Measurements from ENCODE around the gene CCR6.

The CCR6 gene

DNA sequence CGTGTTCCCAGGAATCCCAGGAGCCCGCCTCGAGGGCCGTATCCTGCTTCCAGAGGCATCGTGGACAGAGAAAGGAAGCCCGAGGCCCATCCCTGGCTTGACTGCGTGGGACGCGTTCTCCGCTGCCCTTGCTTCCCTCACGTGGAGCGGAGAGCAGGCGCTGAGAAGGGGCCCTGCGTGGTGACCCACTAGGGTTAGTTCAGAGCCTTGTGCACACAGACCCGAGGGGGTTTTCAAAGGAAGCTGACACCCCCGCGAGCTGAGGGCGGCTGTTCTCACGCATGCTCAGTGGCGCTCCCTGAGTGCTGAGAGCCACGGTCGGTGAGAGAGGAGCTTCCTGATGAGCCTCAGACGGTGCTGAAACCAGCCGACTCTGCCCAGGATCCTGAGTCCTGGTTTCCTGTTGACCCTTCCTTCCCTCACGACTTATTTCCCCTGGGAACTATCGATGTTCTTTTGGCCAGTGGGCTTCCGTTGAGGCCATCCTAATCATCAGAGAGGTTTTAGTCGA, 28.9 kb upstream of the CCR6 start:
- no peak for TF ChIP-seq CTCF (IDR thresholded peaks at IDR 0.05; ENCODE audit: borderline replicate concordance, insufficient read depth, low read depth, low read length)
- H3K4me3 ChIP-seq (ENCODE audit: low read depth, low read length): peak overlapping the region; percentile 59

DNA sequence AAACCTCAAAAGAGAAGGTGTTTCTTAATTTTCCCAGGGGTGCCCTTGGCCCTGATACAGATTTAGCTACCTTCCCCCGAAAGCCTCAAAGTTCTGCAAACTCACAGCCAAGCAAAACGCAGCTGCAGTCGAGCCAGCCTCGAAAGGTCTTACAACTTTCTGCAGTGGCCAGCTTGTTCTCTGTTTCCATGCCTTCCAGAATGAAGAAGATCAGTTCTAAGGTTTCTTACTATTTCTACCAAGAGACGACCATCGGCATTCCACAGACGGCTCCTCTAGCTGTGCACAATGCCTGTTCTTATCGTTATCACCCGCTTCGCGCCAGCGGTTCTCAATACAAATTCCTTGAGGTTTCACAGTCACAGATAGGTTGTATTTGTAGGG, 28.5 kb upstream of the CCR6 start:
- TF ChIP-seq CTCF (IDR thresholded peaks at IDR 0.05; ENCODE audit: borderline replicate concordance, insufficient read depth, low read depth, low read length): no peak
- H3K4me3 ChIP-seq (ENCODE audit: low read depth, low read length): peak overlapping the region; percentile 59

- no peak for TF ChIP-seq CTCF (IDR thresholded peaks at IDR 0.05; ENCODE audit: borderline replicate concordance, insufficient read depth, low read depth, low read length)
- H3K4me3 ChIP-seq (ENCODE audit: low read depth, low read length): peak overlapping the region; percentile 59
Measured at GRCh38 chr6:167094820-167095637, 27.9 kb upstream of the CCR6 start.

DNA sequence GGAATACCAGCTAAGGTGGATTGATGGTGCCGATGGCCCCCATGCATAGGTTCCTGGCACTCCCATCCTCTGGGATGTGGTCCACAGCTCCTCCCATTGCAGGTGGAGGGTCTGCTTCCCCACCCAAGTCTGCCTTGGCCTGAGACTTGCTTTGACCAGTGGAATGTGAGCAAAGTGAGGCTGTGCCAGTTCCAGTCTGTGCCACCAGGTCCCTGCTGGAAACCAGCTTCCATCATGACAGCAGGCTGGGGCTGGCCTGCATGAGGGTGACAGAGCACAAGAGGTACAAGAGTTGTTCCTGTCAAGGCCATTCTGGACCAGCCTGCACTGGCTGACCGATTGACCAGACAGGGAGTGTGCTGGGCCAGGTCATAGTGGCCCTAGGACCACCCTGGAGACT, 27.0 kb upstream of the CCR6 start:
- TF ChIP-seq CTCF (IDR thresholded peaks at IDR 0.05; ENCODE audit: borderline replicate concordance, insufficient read depth, low read depth, low read length): no peak
- H3K4me3 ChIP-seq (ENCODE audit: low read depth, low read length): no peak overlapping the region

DNA sequence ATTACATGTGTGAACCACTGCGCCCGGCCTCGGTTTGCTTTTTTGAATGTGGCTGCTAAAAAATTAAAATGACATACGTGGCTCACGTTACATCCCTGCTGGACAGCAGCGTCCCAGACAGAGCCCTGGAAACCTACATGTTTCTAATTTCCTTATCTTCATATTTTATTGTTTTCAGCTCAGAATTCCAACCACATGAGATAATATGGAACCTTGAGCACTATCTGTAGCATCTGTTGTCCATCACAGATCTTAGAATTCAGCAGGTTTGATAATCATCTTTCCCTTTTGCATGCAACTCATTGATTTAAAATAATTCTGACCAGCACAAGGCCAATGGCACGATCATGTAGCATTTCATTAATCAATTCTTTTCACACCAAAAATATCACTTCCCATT, 25.9 kb upstream of the CCR6 start:
- TF ChIP-seq CTCF (IDR thresholded peaks at IDR 0.05; ENCODE audit: borderline replicate concordance, insufficient read depth, low read depth, low read length): no peak
- H3K4me3 ChIP-seq (ENCODE audit: low read depth, low read length): no peak overlapping the region

DNA sequence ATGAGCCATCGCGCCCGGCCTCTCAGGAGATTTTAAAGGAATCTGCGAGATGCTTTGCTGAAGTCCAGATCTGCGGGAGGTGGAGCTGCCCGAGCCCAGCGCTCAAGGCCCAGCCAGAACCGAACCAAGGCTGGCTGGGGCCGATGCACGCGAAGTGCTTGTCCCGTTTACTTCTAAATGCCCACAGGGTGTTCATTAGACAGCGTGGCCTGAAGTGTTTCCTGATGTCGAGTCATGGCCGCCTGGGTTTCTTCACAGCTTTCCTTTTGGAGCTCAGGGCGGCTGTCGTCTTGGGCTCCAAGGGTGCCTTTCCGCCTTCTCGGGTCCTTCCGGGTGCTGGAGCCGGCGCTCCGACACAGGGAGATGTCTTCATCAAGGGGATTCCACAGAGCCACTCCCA, 25.1 kb upstream of the CCR6 start:
- TF ChIP-seq CTCF (IDR thresholded peaks at IDR 0.05; ENCODE audit: borderline replicate concordance, insufficient read depth, low read depth, low read length): no peak
- H3K4me3 ChIP-seq (ENCODE audit: low read depth, low read length): no peak overlapping the region

GRCh38 chr6:167098825-167099225, 24.1 kb upstream of the CCR6 start:
- no peak overlapping the region for H3K4me3 ChIP-seq (ENCODE audit: low read depth, low read length)
- TF ChIP-seq CTCF (IDR thresholded peaks at IDR 0.05; ENCODE audit: borderline replicate concordance, insufficient read depth, low read depth, low read length): no peak

Measured in GM12875 (cell line).